GM12875 (cell line): ENCODE data around the gene AIFM3.

ENCODE experiments used
- H3K4me3 ChIP-seq: one replicate; pipeline ENCODE4 v1.5.1; 2011; ENCODE audit warnings: low read depth, low read length, control low read depth
- TF ChIP-seq, protein P1 (sequence below): IDR thresholded peaks from 2 replicates; pipeline ENCODE4 v1.5.1; 2011; ENCODE audit warnings: low read depth, mild to moderate bottlenecking, control low read depth, inconsistent platforms, low read length, moderate library complexity, borderline replicate concordance; ENCODE audit not compliant: insufficient read depth

AIFM3 gene

DNA sequence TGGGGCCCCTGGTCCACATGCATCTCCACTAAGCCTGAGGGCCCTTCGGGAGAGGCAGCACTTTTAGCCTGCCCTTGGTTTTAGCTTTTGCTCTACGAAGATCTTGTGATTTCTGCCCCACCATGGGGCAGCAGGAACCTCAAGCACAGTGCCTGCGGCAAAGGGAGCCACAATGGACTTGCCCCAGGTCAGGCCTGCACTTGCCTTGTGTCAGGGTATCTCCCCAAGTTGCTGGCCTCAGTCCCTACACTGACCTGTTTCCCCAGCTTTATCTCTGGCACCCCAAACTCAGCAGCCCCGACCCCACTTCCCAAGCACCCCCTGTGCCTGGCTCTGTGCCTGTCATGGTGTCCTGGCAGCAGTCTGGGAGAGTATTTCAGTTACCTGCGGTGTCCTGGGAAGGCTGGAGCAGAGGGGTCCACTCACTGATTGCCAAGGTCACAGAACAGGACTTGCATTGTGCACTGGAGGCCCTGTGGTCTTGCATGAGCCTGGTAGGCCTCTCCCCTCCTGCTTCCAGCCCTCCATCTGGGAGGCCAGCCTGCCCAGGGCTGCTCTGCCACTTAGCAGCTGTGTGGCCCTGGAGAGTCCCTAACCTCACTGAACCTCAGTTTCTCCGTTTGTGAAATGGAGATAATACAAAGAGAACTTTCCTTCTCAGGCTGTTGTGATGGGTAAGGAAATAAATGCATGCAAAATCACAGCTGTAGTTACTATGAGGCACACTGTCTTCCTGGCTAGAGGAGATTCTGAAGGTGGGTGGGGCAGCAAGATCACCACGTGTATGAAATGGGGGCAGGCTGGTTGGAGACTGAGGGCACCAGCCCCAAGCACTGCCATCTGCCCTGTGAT is 3.6 kb upstream of the AIFM3 start:
- no peak overlapping the region for H3K4me3 ChIP-seq
- TF ChIP-seq, protein P1, sequence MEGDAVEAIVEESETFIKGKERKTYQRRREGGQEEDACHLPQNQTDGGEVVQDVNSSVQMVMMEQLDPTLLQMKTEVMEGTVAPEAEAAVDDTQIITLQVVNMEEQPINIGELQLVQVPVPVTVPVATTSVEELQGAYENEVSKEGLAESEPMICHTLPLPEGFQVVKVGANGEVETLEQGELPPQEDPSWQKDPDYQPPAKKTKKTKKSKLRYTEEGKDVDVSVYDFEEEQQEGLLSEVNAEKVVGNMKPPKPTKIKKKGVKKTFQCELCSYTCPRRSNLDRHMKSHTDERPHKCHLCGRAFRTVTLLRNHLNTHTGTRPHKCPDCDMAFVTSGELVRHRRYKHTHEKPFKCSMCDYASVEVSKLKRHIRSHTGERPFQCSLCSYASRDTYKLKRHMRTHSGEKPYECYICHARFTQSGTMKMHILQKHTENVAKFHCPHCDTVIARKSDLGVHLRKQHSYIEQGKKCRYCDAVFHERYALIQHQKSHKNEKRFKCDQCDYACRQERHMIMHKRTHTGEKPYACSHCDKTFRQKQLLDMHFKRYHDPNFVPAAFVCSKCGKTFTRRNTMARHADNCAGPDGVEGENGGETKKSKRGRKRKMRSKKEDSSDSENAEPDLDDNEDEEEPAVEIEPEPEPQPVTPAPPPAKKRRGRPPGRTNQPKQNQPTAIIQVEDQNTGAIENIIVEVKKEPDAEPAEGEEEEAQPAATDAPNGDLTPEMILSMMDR = no peak

DNA sequence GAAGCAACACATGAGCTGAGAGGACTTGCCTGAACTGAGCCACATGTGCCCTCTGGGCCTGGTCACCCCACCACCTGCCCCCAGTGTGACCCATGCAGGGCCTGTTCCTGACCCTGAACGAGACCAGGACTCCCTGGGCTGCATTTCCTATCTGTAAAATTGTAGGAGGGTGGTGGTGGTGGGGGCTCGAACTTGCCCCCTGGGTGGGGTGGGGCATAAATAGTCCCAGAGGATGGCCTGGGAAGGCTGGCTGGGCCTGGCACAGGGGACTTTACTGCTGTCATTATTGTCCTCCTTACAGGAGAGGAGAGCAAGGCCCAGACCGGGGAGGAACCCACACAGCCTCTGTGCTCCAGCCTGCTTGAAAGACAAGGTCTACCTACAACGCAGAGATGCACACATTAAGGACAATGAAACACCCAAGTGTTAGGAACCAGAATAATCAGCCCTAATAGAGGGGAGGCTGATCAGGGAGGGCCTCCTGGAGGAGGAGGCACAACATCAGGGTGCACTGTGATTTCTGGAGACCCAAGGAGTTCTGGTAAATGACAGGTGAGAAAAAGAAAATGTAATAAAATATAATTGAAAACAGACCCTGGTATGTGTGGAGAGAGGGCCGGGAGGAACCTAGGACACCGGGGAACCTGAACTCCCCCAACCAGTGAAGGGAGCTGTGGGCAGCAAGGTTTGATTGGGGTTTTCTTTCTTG is 2.8 kb upstream of the AIFM3 start:
- H3K4me3 ChIP-seq = no peak overlapping the region
- TF ChIP-seq, protein P1 = no peak

DNA sequence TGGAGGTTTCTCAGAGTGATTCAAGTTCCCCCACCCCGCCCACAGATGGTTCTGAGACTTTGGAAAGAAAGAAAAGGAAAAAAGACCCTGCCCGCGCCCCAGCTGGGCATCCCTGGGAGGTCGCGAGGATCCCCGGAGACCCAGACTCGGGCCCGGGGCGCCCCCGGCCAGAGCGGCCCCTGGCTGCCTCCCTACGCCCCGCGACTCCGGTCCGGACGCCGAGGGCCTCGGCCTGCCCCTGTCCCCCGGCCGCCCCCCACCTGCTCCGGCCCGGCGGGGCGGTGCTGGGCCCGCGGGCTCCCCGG is 2.3 kb upstream of the AIFM3 start:
- H3K4me3 ChIP-seq = no peak overlapping the region

DNA sequence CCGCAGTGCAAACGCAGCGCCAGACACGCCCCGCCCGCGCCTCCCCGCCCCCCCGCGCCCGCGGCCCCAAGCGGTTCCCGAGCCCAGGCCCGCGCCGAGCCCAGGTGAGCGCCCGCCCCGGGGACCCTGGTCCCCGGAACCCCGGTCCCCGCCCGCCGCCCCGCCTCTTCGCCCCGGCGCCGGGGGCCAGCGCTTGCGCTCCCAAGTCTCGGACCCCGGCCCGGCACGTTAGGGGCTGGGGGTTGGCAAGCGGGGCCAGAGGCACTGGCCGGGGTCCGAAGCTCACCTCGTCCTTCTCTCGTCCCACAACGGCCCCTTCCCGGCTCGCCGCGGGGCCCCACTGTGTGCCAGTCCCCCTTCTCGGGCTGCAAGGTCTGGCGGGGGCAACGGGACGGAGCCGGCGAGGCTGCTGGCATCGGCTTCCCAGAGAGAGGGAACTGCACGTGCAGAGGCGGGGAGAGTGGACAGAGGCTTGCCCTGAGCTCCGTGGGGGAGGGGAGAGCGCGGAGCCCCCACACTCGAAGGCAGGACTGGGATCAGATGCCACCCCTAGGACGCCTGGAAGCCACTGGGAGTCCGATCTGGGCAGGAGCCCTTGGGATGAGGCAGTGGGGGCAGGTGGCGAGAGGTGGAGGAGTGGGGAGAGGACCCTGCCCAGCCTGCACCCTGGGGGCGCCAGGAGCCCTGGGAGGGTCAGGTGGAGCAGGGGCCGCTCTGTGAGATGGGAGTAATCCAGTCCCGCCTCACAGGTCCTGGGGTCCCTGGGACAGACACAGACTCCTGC is 1.8 kb upstream of the AIFM3 start:
- TF ChIP-seq, protein P1 = no peak
- H3K4me3 ChIP-seq = no peak overlapping the region

More for the DNA sequence above, 2.3 kb upstream of the AIFM3 start:
- TF ChIP-seq, protein P1 = no peak

DNA sequence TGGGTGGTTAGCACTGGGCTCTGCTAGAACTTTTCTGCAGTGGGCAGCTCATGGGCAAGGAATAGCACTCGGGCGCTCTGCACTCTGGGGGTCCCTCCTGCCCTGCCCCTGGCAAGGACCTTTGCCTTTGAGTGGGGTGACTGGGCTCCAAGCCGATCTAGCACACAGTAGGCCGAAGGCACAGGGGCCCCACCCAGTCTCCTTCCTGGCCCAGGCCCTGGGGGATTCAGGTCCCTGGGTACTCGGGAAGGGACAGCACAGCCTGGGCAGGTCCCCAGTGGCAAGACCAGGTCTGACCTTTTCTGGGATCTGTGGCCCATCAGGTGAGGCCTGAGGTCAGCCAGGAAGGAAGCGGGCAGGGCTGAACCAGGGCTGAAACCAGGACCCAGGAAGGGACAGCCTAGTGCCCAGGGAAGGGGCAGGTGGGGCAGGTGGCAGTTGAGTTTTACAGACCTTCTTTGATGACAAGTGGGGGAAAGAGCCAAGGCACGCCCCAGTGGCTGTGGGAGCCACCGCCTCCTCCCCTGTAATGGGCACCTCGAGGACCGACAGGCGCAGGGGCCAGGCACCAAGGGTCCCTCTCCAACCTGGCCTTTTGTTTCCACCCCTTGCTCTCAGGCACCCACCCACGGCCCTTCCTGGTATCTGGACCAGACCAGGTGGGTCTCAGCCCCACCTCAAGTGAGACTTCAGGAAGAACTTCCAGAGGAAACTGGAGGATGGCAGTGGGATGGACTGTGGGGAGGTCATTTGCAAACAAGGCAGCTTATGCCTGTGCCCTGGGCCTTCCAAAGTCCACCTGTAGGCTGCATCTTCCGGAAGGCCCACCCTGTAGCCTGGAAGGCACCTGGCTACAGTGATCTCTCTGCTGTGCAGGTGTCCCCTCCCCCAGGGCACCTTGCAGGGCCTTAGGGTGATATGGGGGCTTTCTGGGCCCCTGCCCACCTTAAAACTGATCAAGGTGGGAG is 883 bp upstream of the AIFM3 start:
- H3K4me3 ChIP-seq = no peak overlapping the region
- TF ChIP-seq, protein P1 = no peak

DNA sequence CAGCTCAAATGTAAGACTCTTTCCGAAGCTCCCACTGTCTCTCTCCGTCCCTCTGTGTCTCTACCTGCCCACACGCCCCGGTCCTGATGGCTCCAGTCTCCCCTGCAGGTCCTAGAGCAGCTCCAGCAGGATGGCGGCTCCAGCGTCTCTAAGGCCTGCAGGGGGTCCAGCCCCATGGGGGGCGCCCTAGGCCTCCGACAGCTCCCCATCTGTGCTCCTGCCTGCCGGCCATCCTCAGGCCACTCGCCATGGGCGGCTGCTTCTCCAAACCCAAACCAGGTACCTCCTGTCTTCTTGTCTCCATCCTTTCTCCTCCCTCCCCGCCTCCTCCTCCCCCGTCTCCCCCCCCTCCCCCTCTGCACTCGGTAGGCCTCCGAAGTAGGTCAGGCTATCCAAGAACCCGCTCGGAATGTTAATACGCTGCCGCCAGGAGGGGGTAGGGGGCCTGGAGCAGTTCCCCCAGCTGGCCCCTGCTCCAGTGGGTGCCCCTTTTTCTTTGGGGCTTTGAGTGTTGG is 699 bp downstream of the AIFM3 start:
- TF ChIP-seq, protein P1 = no peak
- H3K4me3 ChIP-seq = no peak overlapping the region
